NCI-H1105 (cell line): ENCODE data around the gene SYCP3.
"Not testable (repeated sequence)": the region's sequence is repeated elsewhere in the genome, so short reads cannot be mapped to it uniquely, and the experiment has no call there.

Source experiments
- DNase-seq: peaks from one replicate; lab custom pipeline; 2025; lab: John Stamatoyannopoulos, UW

SYCP3 gene

GRCh38 chr12:101713059-101713682 lies 26.1 kb downstream of the SYCP3 start:
- DNase-seq = no peak

DNA sequence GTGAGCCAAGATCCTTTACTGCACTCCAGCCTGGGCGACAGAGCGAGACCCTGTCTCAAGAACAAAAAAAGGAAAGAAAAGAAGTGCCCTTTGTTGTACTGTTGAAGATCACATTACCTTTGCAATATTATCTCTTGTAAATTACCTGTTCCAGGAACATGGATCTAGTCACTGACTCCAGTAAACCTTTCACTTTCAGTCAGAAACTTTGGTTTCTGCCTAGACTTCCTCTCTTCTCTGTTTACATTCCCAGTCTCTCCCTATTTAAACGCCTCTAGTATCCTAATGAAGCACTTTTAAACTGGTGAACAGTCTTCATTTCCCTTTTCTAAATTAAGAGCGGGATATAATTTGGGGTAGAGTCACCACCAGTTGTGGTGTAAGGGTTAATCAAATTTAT lies 29.0 kb downstream of the SYCP3 start:
- DNase-seq = no peak

DNA sequence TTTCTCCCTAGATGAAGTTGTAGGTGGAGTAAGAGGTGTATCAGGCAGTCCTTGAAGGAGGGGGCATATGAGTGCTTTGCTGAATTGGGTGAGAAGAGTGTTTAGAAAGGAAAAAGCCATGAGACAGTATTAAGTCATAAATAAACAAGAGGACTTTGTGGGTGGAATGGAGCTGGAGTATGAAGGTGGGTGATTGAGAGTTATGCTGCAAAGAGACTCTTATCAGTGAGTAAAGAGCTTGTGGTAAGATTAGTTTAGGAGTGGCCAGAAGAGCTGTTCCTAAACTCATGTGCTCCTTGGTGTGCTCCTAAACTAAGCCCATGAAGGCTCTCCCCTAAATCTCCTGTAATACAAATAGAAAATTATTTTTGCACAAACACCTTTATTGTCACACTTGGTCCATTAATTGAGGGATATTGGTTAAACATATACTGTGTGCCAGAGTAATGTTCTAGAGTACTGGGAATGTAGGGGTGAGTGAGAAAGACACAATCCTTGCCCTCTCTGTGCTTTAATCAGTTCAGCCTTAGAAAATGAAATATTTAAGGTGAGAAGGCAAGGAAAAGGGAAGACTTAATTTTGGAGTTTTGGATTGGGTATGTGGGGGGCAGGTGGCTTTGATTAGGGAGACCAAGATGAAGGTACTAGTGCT lies 32.0 kb downstream of the SYCP3 start:
- no peak for DNase-seq

DNA sequence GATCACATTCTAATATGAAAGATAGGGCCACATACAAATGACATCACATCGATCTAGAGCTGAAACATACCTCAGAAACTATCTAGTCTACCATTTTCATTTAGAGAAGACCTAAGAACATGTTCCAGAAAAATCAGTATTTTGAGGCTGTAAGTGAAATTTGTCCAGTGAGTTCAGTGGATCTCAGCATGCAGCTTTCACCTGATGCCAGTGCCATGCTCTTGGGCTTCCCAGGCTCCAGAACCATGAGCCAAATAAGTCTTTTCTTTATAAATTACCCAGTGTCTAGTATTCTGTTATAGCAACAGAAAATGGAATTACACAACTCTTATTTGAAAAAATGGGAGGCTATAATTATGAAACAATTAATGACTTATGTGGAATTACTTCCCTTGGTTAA lies 32.9 kb downstream of the SYCP3 start:
- DNase-seq = no peak

GRCh38 chr12:101703487-101703886 lies 35.8 kb downstream of the SYCP3 start:
- no peak for DNase-seq

- no peak for DNase-seq
Observed at GRCh38 chr12:101700299-101700820, 38.9 kb downstream of the SYCP3 start.

- DNase-seq = no peak
Observed at GRCh38 chr12:101698800-101699347, 40.4 kb downstream of the SYCP3 start.

GRCh38 chr12:101697930-101698799 lies 41.1 kb downstream of the SYCP3 start:
- peak; percentile 35 for DNase-seq

- peak; percentile 76 for DNase-seq
Observed at GRCh38 chr12:101697197-101697929, 41.9 kb downstream of the SYCP3 start, which contains the start of gene CHPT1. CHPT1 (plus strand) TSS chr12:101697640; CDS start chr12:101697862, 222 bp downstream.

- DNase-seq = peak; percentile 29
Observed at GRCh38 chr12:101696251-101697196, 42.7 kb downstream of the SYCP3 start.

- no peak for DNase-seq
Observed at GRCh38 chr12:101695706-101696105, 43.6 kb downstream of the SYCP3 start.

DNA sequence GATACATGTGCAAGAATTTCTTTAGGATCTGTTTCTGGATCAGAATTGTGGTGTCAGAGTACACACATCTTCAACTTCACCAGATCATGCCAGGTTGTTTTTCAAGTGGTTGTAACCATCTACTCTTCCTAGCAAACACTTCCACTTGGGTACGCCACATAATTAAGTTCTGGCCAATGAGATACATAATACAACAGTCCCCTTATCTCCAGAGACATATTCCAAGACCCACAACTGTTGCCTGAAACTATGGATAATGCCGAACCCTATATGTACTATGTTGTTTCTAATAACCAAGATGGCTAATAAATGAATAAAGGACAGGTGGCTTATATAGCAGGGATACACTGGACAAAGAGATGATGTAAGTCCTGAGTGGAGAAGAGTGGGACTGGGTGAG lies 44.3 kb downstream of the SYCP3 start:
- no peak for DNase-seq

GRCh38 chr12:101694297-101694848 lies 44.9 kb downstream of the SYCP3 start:
- DNase-seq = no peak

DNA sequence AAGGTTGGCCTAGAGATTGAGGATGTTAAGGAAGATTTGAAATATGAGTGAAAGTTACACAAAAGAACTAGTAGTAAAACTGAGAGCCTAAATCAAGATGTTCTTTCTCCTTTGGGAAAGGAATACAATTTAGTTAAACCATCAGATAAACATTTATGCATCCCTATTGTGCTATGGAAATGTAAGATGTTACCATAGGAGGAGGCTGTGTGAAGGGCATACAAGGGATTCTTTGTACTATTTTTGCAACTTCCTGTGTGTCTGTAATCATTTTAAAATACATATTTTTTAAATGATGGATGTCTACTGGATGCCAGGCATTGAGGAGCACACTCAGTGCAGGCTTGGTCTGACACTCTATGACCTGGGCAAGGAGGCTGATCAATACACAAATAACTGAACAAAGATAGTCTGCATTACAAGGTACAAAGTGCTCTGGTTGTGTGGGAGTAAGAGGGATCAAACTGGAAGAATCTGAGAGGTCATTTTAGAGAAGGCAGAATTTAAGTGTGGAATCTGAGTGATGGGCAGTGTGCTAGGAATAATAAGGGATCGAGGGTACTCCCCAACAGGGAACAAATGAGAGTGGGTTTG lies 47.7 kb downstream of the SYCP3 start:
- DNase-seq = no peak

- no peak for DNase-seq
Observed at GRCh38 chr12:101690544-101691098, 48.6 kb downstream of the SYCP3 start.

GRCh38 chr12:101686176-101686575 lies 53.1 kb downstream of the SYCP3 start:
- no peak for DNase-seq

GRCh38 chr12:101685092-101685491 lies 54.2 kb downstream of the SYCP3 start:
- no peak for DNase-seq

GRCh38 chr12:101681627-101682026 lies 57.6 kb downstream of the SYCP3 start:
- DNase-seq = not testable (repeated sequence)

DNA sequence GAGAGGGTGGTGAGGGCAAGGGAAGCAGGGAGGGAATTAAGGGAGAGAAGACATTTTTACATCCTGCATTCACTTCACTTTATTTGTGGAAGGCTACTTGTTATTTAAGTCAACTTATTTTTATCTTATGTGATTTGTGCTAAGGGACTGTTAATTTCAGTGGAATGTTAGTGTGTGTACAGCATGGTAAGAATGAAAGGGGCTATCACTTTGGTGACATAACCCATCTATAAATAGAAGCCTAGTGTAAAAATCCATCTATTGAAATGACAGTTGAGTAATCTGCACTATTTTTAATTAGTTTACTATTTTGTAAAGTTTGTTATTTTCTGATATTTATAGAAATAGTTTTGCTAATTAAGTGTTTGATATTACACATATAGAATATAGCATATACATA lies 58.6 kb downstream of the SYCP3 start:
- DNase-seq = no peak
